Left kidney (tissue), 8 donors: ENCODE measurements around the gene GIPC1. TPM values are rescaled to one million over a fixed set of nuclear protein-coding genes. Genes with fewer than 3 reads are reported as not detected.
"Not testable (repeated sequence)": the region's sequence is repeated elsewhere in the genome, so short reads cannot be mapped to it uniquely, and the experiment has no call there.

Source experiments
- DNase-seq: peaks from one replicate; pipeline ENCODE4 v3.0.0-alpha.2; 2013
- long read RNA-seq, 8 donors: transcript quantifications; one replicate each; lab custom pipeline, GENCODE V29; 2026
- polyA plus RNA-seq: library from polyadenylated mRNA; unstranded; fragments of 120-200 nt; gene quantifications from one replicate; pipeline ENCODE4 v1.2.1, GENCODE V29; 2013; ENCODE audit not compliant: insufficient read length

Gene GIPC1
- polyA plus RNA-seq, result 67.3 TPM
- long read RNA-seq, donor 1, transcript GIPC1-205 (8 exons, 1,386 nt), result minor isoform, 18 of 48 reads
- long read RNA-seq, donor 1, transcript GIPC1-203 (9 exons, 1,926 nt), result major isoform, 20 of 48 reads
- long read RNA-seq, donor 1, partial matches to known transcripts, result 0 of 48 reads
- long read RNA-seq, donor 1, other reads (novel, unspliced or antisense), result 5 of 48 reads
- long read RNA-seq, donor 2, transcript GIPC1-203 (9 exons, 1,926 nt), result minor isoform, 9 of 27 reads
- long read RNA-seq, donor 2, transcript GIPC1-205 (8 exons, 1,386 nt), result major isoform, 14 of 27 reads
- long read RNA-seq, donor 2, partial matches to known transcripts, result 0 of 27 reads
- long read RNA-seq, donor 2, other reads (novel, unspliced or antisense), result 0 of 27 reads
- long read RNA-seq, donor 3, transcript GIPC1-213 (7 exons, 1,068 nt), result minor isoform, 5 of 31 reads
- long read RNA-seq, donor 3, transcript GIPC1-203 (9 exons, 1,926 nt), result major isoform, 12 of 31 reads
- long read RNA-seq, donor 3, transcript GIPC1-205 (8 exons, 1,386 nt), result minor isoform, 10 of 31 reads
- long read RNA-seq, donor 3, partial matches to known transcripts, result 0 of 31 reads
- long read RNA-seq, donor 3, other reads (novel, unspliced or antisense), result 0 of 31 reads
- long read RNA-seq, donor 4, partial matches to known transcripts, result 0 of 1 reads
- long read RNA-seq, donor 4, other reads (novel, unspliced or antisense), result 0 of 1 reads
- long read RNA-seq, donor 5, transcript GIPC1-205 (8 exons, 1,386 nt), result major isoform, 25 of 62 reads
- long read RNA-seq, donor 5, transcript GIPC1-203 (9 exons, 1,926 nt), result major isoform, 25 of 62 reads
- long read RNA-seq, donor 5, transcript GIPC1-213 (7 exons, 1,068 nt), result minor isoform, 5 of 62 reads
- long read RNA-seq, donor 5, partial matches to known transcripts, result 0 of 62 reads
- long read RNA-seq, donor 5, other reads (novel, unspliced or antisense), result 5 of 62 reads
- long read RNA-seq, donor 6, transcript GIPC1-205 (8 exons, 1,386 nt), result minor isoform, 14 of 44 reads
- long read RNA-seq, donor 6, transcript GIPC1-203 (9 exons, 1,926 nt), result major isoform, 19 of 44 reads
- long read RNA-seq, donor 6, partial matches to known transcripts, result 5 of 44 reads
- long read RNA-seq, donor 6, other reads (novel, unspliced or antisense), result 0 of 44 reads
- long read RNA-seq, donor 7, transcript GIPC1-213 (7 exons, 1,068 nt), result minor isoform, 9 of 66 reads
- long read RNA-seq, donor 7, transcript GIPC1-205 (8 exons, 1,386 nt), result minor isoform, 22 of 66 reads
- long read RNA-seq, donor 7, transcript GIPC1-203 (9 exons, 1,926 nt), result major isoform, 24 of 66 reads
- long read RNA-seq, donor 7, transcript GIPC1-204 (3 exons, 2,071 nt), result minor isoform, 6 of 66 reads
- long read RNA-seq, donor 7, partial matches to known transcripts, result 0 of 66 reads
- long read RNA-seq, donor 7, other reads (novel, unspliced or antisense), result 0 of 66 reads
- long read RNA-seq, donor 8, transcript GIPC1-203 (9 exons, 1,926 nt), result minor isoform, 7 of 18 reads
- long read RNA-seq, donor 8, transcript GIPC1-205 (8 exons, 1,386 nt), result major isoform, 8 of 18 reads
- long read RNA-seq, donor 8, partial matches to known transcripts, result 0 of 18 reads
- long read RNA-seq, donor 8, other reads (novel, unspliced or antisense), result 0 of 18 reads

DNA sequence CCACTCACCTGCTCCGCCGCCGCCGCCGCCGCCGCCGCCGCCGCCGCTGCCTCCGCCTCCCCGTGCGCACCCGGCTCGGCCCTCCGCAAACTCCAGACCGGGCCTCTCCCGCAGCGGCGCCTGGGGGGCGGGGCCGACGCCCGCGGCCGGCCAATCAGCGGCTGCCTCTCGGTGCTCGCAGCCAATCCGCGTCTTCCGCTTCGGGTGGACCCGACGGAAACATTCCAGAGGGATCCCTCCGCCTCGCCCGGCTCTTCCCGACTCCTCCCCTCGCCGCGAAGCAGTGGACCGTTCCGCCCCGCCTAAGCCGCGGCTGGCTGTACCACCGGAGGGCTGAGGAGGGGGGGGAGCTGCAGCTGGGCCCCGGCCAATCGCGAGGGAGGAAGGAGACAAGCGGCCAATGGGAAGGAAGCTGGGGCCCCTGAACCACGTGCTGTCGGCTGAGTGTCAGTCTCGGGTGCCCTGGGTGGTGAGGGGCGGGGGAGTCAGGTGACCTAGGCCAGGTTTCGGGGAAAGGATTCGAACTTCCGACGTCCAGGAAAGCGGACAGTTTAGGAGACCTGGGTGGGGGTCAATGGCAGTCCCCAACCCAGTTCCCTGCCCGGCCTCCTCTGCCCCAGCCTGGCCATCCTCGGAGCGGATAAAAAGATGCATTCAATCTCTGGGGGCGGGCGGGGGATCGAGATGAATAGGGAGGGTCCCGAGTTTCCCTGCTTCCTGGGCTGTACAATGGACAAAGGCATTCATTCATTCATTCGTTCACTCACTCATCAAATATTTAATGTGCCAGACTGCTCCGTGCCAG, at the start of gene GIPC1:
TSS of gene GIPC1 (minus strand) at position 99 of the 805 bp plus-strand sequence. CDS start 13,151 bp downstream, outside the sequence.
- DNase-seq, result peak; percentile 97

GRCh38 chr19:14545716-14546082, 49.8 kb upstream of the GIPC1 start:
- DNase-seq, result no peak

- no peak for DNase-seq
Observed at GRCh38 chr19:14544977-14545715, 49.2 kb upstream of the GIPC1 start.

GRCh38 chr19:14544047-14544446, 48.1 kb upstream of the GIPC1 start:
- no peak for DNase-seq

GRCh38 chr19:14542711-14543328, 46.9 kb upstream of the GIPC1 start:
- no peak for DNase-seq

GRCh38 chr19:14541979-14542378, 46.1 kb upstream of the GIPC1 start:
- not testable (repeated sequence) for DNase-seq

DNA sequence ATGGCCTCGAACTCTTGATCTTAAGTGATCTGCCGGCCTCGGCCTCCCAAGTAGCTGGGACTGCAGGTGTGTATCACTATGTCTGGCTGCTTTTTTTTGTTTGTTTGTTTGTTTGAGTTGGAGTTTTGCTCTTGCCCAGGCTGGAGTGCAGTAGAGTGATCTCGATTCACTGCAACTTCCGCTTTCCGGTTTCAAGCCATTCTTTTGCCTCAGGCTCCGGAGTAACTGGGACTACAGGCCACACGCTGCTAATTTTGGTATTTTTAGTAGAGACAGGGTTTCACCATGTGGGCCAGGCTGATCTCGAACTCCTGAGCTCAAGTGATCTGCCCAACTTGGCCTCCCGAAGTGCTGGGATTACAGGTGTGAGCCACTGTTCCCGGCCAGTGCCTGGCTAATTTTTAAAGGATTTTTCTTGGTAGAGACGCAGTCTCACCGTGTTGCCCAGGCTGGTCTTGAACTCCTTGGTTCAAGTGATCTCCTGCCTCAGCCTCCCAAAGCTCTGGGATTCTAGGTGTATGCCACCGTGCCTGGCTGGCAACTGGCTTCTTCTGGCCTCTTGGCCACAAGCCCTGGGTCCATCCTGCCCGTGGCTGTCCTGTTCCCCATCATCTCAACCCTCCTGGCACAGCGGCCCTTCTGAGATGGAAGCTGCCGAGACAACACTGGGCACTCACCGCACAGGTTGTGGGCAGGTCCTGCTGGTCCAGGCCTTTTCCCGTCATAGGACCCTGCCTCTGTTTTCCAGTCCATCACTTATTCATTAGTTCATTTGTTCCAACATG, 45.0 kb upstream of the GIPC1 start:
- no peak for DNase-seq

DNA sequence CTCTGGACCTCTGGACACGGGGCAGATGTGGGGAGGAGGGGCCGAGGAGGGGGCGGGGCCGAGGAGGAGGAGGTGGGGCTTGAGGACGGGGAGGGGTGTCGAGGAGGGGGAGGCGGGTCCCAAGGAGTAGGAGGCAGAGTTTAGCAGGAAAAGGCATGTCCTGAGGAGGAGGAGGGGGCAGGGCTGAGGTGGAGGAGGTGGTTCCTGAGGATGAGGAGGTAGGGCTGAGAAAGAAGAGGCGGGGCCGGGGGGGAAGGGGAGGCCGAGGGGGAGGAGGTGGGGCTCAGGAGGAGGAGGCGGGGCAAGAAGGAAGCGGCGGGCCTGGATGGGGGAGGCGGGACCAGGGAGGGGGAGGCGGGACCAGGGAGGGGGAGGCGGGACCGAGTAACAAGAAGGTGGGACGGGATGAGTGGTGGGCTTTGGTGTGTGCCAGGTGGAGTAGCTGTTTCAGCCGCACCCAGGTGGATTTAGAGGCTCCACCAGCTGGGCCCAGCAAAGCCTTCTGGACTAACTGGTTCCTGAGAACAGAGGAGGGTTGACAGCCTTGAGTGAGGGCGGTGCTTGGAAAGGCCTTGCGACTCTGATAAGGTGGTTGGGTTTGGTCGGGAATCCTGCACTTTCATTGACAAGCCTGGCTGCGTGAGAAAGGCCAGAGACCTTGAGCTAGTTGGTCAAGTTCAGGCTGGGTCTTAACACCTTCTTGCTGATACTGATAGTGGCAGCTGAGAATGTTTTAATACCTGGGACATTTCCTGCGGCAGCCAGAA, 41.2 kb upstream of the GIPC1 start:
- DNase-seq, result peak; percentile 65

- no peak for DNase-seq
Observed at GRCh38 chr19:14533450-14533849, 37.5 kb upstream of the GIPC1 start.

DNA sequence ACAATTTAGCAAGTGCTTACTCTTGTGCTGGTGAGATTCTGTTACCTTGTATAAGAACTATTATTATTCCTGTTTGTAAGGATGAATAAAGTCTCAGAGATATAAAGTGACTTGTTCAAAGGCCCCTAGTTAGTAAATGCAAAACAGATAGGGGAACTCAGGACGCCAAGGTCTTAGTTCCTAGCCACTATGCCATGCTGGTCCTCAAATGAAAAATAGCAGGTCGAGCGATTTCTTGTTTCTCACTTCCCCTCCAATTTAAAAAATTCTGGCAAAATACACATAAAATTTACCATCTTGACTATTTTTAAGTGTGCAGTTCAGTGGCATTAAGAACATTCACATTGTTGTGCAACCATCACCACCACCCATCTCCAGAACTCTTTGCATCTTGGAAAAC, 34.6 kb upstream of the GIPC1 start:
- DNase-seq, result no peak

GRCh38 chr19:14530005-14530348, 34.0 kb upstream of the GIPC1 start:
- DNase-seq, result no peak

- peak; percentile 100 for DNase-seq
Observed at GRCh38 chr19:14529254-14530004, 33.5 kb upstream of the GIPC1 start, which contains the start of gene TECR. Gene TECR (plus strand): TSS chr19:14529594. CDS start chr19:14529697, 103 bp downstream.

DNA sequence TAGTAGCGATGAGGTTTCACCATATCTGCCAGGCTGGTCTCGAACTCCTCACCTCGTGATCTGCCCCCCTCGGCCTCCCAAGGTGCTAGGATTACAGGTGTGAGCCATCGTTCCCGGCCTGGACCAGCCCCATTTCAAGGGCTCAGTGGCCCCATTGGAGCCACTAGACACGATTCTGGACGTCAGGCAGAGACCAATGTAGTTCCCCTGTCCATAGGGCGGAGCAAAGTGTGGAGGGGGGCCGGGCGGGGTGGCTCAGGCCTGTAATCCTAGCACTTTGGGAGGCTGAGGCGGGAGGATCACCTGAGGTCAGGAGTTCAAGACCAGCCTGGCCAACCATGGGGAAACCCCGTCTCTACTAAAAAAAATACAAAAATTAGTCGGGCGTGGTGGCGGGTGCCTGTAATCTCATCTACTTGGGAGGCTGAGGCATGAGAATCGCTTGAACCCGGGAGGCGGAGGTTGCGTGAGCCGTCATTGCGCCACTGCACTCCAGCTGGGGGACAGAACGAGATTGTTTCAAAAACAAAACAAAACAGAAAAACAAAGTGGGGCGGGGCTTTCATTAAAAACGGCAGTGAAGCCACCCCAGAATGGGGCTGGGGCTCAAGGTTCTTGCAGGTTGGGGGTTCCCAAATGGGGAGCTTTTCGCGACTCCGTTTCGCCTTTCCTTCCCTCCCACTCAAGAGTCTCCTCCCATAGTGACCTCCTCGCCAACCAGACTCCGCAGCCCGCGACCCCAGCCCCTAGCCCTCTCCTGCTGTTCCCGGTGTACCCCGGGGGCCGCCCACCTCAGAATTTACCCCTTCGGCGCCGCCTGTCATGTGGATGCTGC, 32.7 kb upstream of the GIPC1 start:
- no peak for DNase-seq

- DNase-seq, result no peak
Observed at GRCh38 chr19:14526423-14526822, 30.5 kb upstream of the GIPC1 start.

- DNase-seq, result no peak
Observed at GRCh38 chr19:14525729-14526128, 29.8 kb upstream of the GIPC1 start.

- no peak for DNase-seq
Observed at GRCh38 chr19:14520543-14520942, 24.6 kb upstream of the GIPC1 start.
